Hepatocyte (in vitro differentiated cells): ENCODE data around the gene PLEKHA6. TPM values are rescaled to one million over a fixed set of nuclear protein-coding genes. Genes with fewer than 3 reads are reported as not detected.

Experiments
- DNase-seq: peaks from one replicate; pipeline ENCODE4 v3.0.0-alpha.2; 2016; ENCODE audit warnings: low spot score
- H2AFZ ChIP-seq: fragments of 200-600 bp; sonication (generic); 2 replicates; pipeline ENCODE4 v1.6.0; 2016; ENCODE audit warnings: antibody characterized with exemption, mild to moderate bottlenecking
- H3K27ac ChIP-seq: fragments of 200-600 bp; sonication (generic); 2 replicates; pipeline ENCODE4 v1.5.1; 2016; ENCODE audit warnings: mild to moderate bottlenecking
- H3K27me3 ChIP-seq: fragments of 200-600 bp; sonication (generic); 2 replicates; pipeline ENCODE4 v1.6.1; 2016
- H3K36me3 ChIP-seq: fragments of 200-600 bp; sonication (generic); replicated peaks from 2 replicates; pipeline ENCODE4 v1.5.1; 2016; ENCODE audit warnings: low read depth; ENCODE audit not compliant: insufficient read depth
- H3K4me1 ChIP-seq: fragments of 200-600 bp; sonication (generic); 2 replicates; pipeline ENCODE4 v1.5.1; 2016; ENCODE audit warnings: mild to moderate bottlenecking, moderate library complexity; ENCODE audit not compliant: insufficient read depth
- H3K4me2 ChIP-seq: fragments of 200-600 bp; sonication (generic); 2 replicates; pipeline ENCODE4 v1.6.0; 2016
- H3K4me3 ChIP-seq: fragments of 200-600 bp; sonication (generic); 2 replicates; pipeline ENCODE4 v1.5.1; 2016; ENCODE audit warnings: mild to moderate bottlenecking
- H3K79me2 ChIP-seq: fragments of 200-600 bp; sonication (generic); 2 replicates; pipeline ENCODE4 v1.6.0; 2017; ENCODE audit warnings: mild to moderate bottlenecking
- H3K9me2 ChIP-seq: fragments of 200-600 bp; sonication (generic); replicated peaks from 2 replicates; pipeline ENCODE4 v1.6.0; 2017; ENCODE audit warnings: mild to moderate bottlenecking; ENCODE audit not compliant: insufficient read depth
- H3K9me3 ChIP-seq: fragments of 200-600 bp; sonication (generic); 2 replicates; pipeline ENCODE4 v1.5.1; 2016; ENCODE audit warnings: low read depth, mild to moderate bottlenecking
- H4K20me1 ChIP-seq: fragments of 200-600 bp; sonication (generic); 2 replicates; pipeline ENCODE4 v1.6.0; 2016; ENCODE audit warnings: mild to moderate bottlenecking; ENCODE audit not compliant: insufficient read depth, poor library complexity, severe bottlenecking
- CTCF ChIP-seq: fragments of 200-600 bp; sonication (generic); IDR thresholded peaks from 2 replicates; pipeline ENCODE4 v1.5.1; 2016; ENCODE audit warnings: antibody characterized with exemption, mild to moderate bottlenecking; ENCODE audit not compliant: poor library complexity
- EZH2 ChIP-seq: fragments of 200-600 bp; sonication (generic); IDR thresholded peaks from 2 replicates; pipeline ENCODE4 v1.6.1; 2016; ENCODE audit warnings: antibody characterized with exemption, mild to moderate bottlenecking, borderline replicate concordance
- EZH2phosphoT487 ChIP-seq: fragments of 200-600 bp; sonication (generic); IDR thresholded peaks from one replicate; pipeline ENCODE4 v1.6.1; 2018; ENCODE audit warnings: antibody characterized with exemption, mild to moderate bottlenecking, low read depth, moderate library complexity; ENCODE audit not compliant: unreplicated experiment, severe bottlenecking
- WGBS: methylation state at CpG from one replicate; pipeline ENCODE4 v1.1.6; 2016; ENCODE audit warnings: low lambda C conversion rate; ENCODE audit errors: missing lambda C conversion rate; 5-methylcytosine and 5-hydroxymethylcytosine counted together
- polyA plus RNA-seq: library from polyadenylated mRNA; unstranded; fragments of >200 nt; fragmentation: Nextera tagmentation; extraction: Ambion mirVana; gene quantifications from 2 replicates; pipeline ENCODE4 v1.2.1, GENCODE V29; 2016
- total RNA-seq: library from RNA; depleted of rRNA; stranded (reverse); fragments of >200 nt; gene quantifications from 2 replicates; pipeline ENCODE4 v1.2.3, GENCODE V29; 2014

PLEKHA6 gene
- total and polyA plus RNA-seq, 2 experiments from 2014 or later: 14.3 to 31.5 TPM

- Histone ChIP-seq H3K4me2 (no peak overlapping the region), H3K9me3 (no peaks in the 10 kb centered on the region), H3K36me3 (no peaks in the 10 kb centered on the region), H3K9me2 (no peaks in the 10 kb centered on the region), H3K27ac (no peak overlapping the region), H3K79me2 (no peaks in the 10 kb centered on the region), H3K4me1 (peaks cover 17% of the 10 kb centered on the region), H3K27me3 (no peaks in the 10 kb centered on the region), H4K20me1 (no peaks in the 10 kb centered on the region), H2AFZ (no peak overlapping the region), H3K4me3 (no peak overlapping the region)
- no peak for TF ChIP-seq EZH2phosphoT487
- no peak for TF ChIP-seq EZH2
- no peak for TF ChIP-seq CTCF
- 79% methylated on average over 2 of the region's 2 CpGs for WGBS
- no peak for DNase-seq
Observed at GRCh38 chr1:204194080-204194479, 165.6 kb downstream of the PLEKHA6 start.

GRCh38 chr1:204192589-204193352, 167.0 kb downstream of the PLEKHA6 start:
- H4K20me1 ChIP-seq: no peaks in the 10 kb centered on the region
- no peaks in the 10 kb centered on the region for H3K9me3 ChIP-seq
- no peak overlapping the region for H3K4me3 ChIP-seq
- no peaks in the 10 kb centered on the region for H3K9me2 ChIP-seq
- no peaks in the 10 kb centered on the region for H3K79me2 ChIP-seq
- peaks cover 8% of the 10 kb centered on the region for H3K27me3 ChIP-seq
- DNase-seq: no peak
- peaks cover 14% of the 10 kb centered on the region for H3K4me1 ChIP-seq
- no peak overlapping the region for H2AFZ ChIP-seq
- no peak overlapping the region for H3K27ac ChIP-seq
- H3K36me3 ChIP-seq: no peaks in the 10 kb centered on the region
- no peak overlapping the region for H3K4me2 ChIP-seq
- no peak for TF ChIP-seq EZH2
- no peak for TF ChIP-seq EZH2phosphoT487
- TF ChIP-seq CTCF: no peak
- 69% methylated on average over 3 of the region's 3 CpGs for WGBS

GRCh38 chr1:204192046-204192445, 167.7 kb downstream of the PLEKHA6 start:
- Histone ChIP-seq H3K9me2 (no peaks in the 10 kb centered on the region), H4K20me1 (no peaks in the 10 kb centered on the region), H2AFZ (no peak overlapping the region), H3K4me2 (no peak overlapping the region), H3K9me3 (no peaks in the 10 kb centered on the region), H3K27ac (no peak overlapping the region), H3K4me1 (peaks cover 14% of the 10 kb centered on the region), H3K36me3 (no peaks in the 10 kb centered on the region), H3K27me3 (peaks cover 9% of the 10 kb centered on the region), H3K79me2 (no peaks in the 10 kb centered on the region), H3K4me3 (no peak overlapping the region)
- no peak for DNase-seq
- no peak for TF ChIP-seq EZH2
- no peak for TF ChIP-seq CTCF
- TF ChIP-seq EZH2phosphoT487: no peak
- WGBS: 95% methylated on average over 2 of the region's 2 CpGs
